Measurements from ENCODE around the gene AP3D1. TPM values are rescaled to one million over a fixed set of nuclear protein-coding genes. Genes with fewer than 3 reads are reported as not detected.
"Not testable (repeated sequence)": the region's sequence is repeated elsewhere in the genome, so short reads cannot be mapped to it uniquely, and the experiment has no call there.

Gene AP3D1
- total RNA-seq, 2 experiments from 2014 or later: 73.7 to 74.1 TPM

- POLR2A ChIA-PET: interaction anchor here (1.9 kb wide), 1 partner anchor 14 kb away, joined by 5 read pairs; no protein-coding TSS in a partner anchor
- ATAC-seq: no peak
- H3K36me3 Mint-ChIP-seq (ENCODE audit: low read depth): peaks cover 14% of the 10 kb centered on the region
These were observed 19.2 kb downstream of the AP3D1 start for GRCh38 chr19:2132191-2132590.

GRCh38 chr19:2131012-2131975 is 20.1 kb downstream of the AP3D1 start:
- POLR2A ChIA-PET: interaction anchor here (1.9 kb wide), 1 partner anchor 15 kb away, joined by 5 read pairs; no protein-coding TSS in a partner anchor
- H3K4me3 Mint-ChIP-seq; CTCF ChIA-PET; H3K4me1 Mint-ChIP-seq (ENCODE audit: low read depth); ATAC-seq; DNase-seq; H3K27ac Mint-ChIP-seq; H3K27me3 Mint-ChIP-seq; H3K9me3 Mint-ChIP-seq; intact Hi-C loops (cut with micrococcal nuclease): not testable (repeated sequence)
- H3K36me3 Mint-ChIP-seq (ENCODE audit: low read depth): peaks cover 16% of the 10 kb centered on the region

More at GRCh38 chr19:2132191-2132590, 19.2 kb downstream of the AP3D1 start:
- CTCF ChIA-PET: no interaction called here
- intact Hi-C loops (cut with micrococcal nuclease): no loop called here
- DNase-seq: no peak
- TF ChIP-seq CTCF (IDR thresholded peaks at IDR 0.05): no peak
- Mint-ChIP-seq H3K9me3 (no peaks in the 10 kb centered on the region), H3K27ac (no peak overlapping the region), H3K27me3 (no peaks in the 10 kb centered on the region), H3K4me3 (no peak overlapping the region), H3K4me1 (ENCODE audit: low read depth) (no peaks in the 10 kb centered on the region)

- no peaks in the 10 kb centered on the region for H3K9me3 Mint-ChIP-seq
- no peak overlapping the region for H3K27ac Mint-ChIP-seq
- ChIA-PET CTCF (no interaction called here), POLR2A (interaction anchor here (0.6 kb wide), 1 partner anchor 25 kb away, joined by 3 read pairs; no protein-coding TSS in a partner anchor)
- no peaks in the 10 kb centered on the region for H3K4me1 Mint-ChIP-seq (ENCODE audit: low read depth)
- intact Hi-C loops (cut with micrococcal nuclease): no loop called here
- ATAC-seq (no peak), DNase-seq (no peak)
- H3K4me3 Mint-ChIP-seq: no peak overlapping the region
- H3K27me3 Mint-ChIP-seq: no peaks in the 10 kb centered on the region
- no peak for TF ChIP-seq CTCF (IDR thresholded peaks at IDR 0.05)
- H3K36me3 Mint-ChIP-seq (ENCODE audit: low read depth): peaks cover 15% of the 10 kb centered on the region
These were observed 21.2 kb downstream of the AP3D1 start for GRCh38 chr19:2129892-2130770.

- ATAC-seq (no peak), DNase-seq (no peak)
- Mint-ChIP-seq H3K36me3 (ENCODE audit: low read depth) (peaks cover 16% of the 10 kb centered on the region), H3K27me3 (no peaks in the 10 kb centered on the region), H3K4me3 (no peak overlapping the region), H3K27ac (no peak overlapping the region), H3K9me3 (no peaks in the 10 kb centered on the region), H3K4me1 (ENCODE audit: low read depth) (no peaks in the 10 kb centered on the region)
- ChIA-PET CTCF (no interaction called here), POLR2A (no interaction called here)
- intact Hi-C loops (cut with micrococcal nuclease): no loop called here
- no peak for TF ChIP-seq CTCF (IDR thresholded peaks at IDR 0.05)
These were observed 21.9 kb downstream of the AP3D1 start for GRCh38 chr19:2129486-2129885.

- DNase-seq (no peak), ATAC-seq (no peak)
- Mint-ChIP-seq H3K4me3 (no peak overlapping the region), H3K27ac (no peak overlapping the region), H3K27me3 (no peaks in the 10 kb centered on the region), H3K36me3 (ENCODE audit: low read depth) (peaks cover 18% of the 10 kb centered on the region), H3K9me3 (no peaks in the 10 kb centered on the region), H3K4me1 (ENCODE audit: low read depth) (no peaks in the 10 kb centered on the region)
- ChIA-PET POLR2A (no interaction called here), CTCF (no interaction called here)
- intact Hi-C loops (cut with micrococcal nuclease): no loop called here
- TF ChIP-seq CTCF (IDR thresholded peaks at IDR 0.05): no peak
These were observed 22.3 kb downstream of the AP3D1 start for GRCh38 chr19:2129022-2129421.

- H3K9me3 Mint-ChIP-seq; H3K27ac Mint-ChIP-seq; CTCF ChIA-PET; ATAC-seq; H3K4me1 Mint-ChIP-seq (ENCODE audit: low read depth); intact Hi-C loops (cut with micrococcal nuclease); POLR2A ChIA-PET; DNase-seq; H3K27me3 Mint-ChIP-seq; H3K4me3 Mint-ChIP-seq: not testable (repeated sequence)
- H3K36me3 Mint-ChIP-seq (ENCODE audit: low read depth): peaks cover 18% of the 10 kb centered on the region
These were observed 23.1 kb downstream of the AP3D1 start for GRCh38 chr19:2128252-2128651.

Data from activated CD8-positive, alpha-beta T cell treated with anti-CD3 and anti-CD28 coated beads for 36 hours (primary cell).